ACC112 (cell line): ENCODE measurements around the gene CASP7.

Source experiments
- H2AFZ ChIP-seq: fragments of 200-600 bp; sonication (generic); one replicate; pipeline ENCODE4 v1.6.0; 2017; ENCODE audit warnings: antibody characterized with exemption, low read length; ENCODE audit not compliant: unreplicated experiment
- H3K27ac ChIP-seq: fragments of 200-600 bp; sonication (generic); 2 replicates; pipeline ENCODE4 v1.5.1; 2014; ENCODE audit warnings: low read depth, mild to moderate bottlenecking, antibody characterized with exemption, low read length, moderate library complexity
- H3K27me3 ChIP-seq: fragments of 200-600 bp; sonication (generic); 2 replicates; pipeline ENCODE4 v1.6.1; 2014; ENCODE audit warnings: mild to moderate bottlenecking, antibody characterized with exemption, low read length, moderate library complexity, mixed read lengths; ENCODE audit not compliant: insufficient read depth
- H3K36me3 ChIP-seq: fragments of 200-600 bp; sonication (generic); 2 replicates; pipeline ENCODE4 v1.6.1; 2016; ENCODE audit warnings: mild to moderate bottlenecking, antibody characterized with exemption, low read length, moderate library complexity, mixed read lengths; ENCODE audit not compliant: insufficient read depth
- H3K4me1 ChIP-seq: fragments of 200-600 bp; sonication (generic); one replicate; pipeline ENCODE4 v1.6.1; 2016; ENCODE audit warnings: low read length, mixed read lengths; ENCODE audit not compliant: insufficient read depth, unreplicated experiment, control insufficient read depth
- H3K4me3 ChIP-seq: fragments of 200-600 bp; sonication (generic); 2 replicates; pipeline ENCODE4 v1.5.1; 2014; ENCODE audit warnings: mild to moderate bottlenecking, low read depth, low read length
- H3K79me2 ChIP-seq: fragments of 200-600 bp; sonication (generic); one replicate; pipeline ENCODE4 v1.6.0; 2016; ENCODE audit warnings: low read length; ENCODE audit not compliant: control insufficient read depth, unreplicated experiment, insufficient read depth

CASP7 gene

GRCh38 chr10:113679463-113680189 lies at the start of gene CASP7:
Gene CASP7, plus strand, starts transcription at chr10:113679912. Its CDS starts 17,582 bp downstream, at chr10:113697494.
- Histone ChIP-seq H3K4me3 (peak within 1 kb of the TSS; percentile 100), H3K4me1 (peaks cover 19% of the 10 kb centered on the region), H2AFZ (peak within 1 kb of the TSS; percentile 94), H3K27ac (peak within 1 kb of the TSS; percentile 60), H3K27me3 (no peaks in the 10 kb centered on the region), H3K79me2 (peaks cover 41% of the 10 kb centered on the region), H3K36me3 (peaks cover 4% of the 10 kb centered on the region; the same call in 1 of the 2 replicates)

DNA sequence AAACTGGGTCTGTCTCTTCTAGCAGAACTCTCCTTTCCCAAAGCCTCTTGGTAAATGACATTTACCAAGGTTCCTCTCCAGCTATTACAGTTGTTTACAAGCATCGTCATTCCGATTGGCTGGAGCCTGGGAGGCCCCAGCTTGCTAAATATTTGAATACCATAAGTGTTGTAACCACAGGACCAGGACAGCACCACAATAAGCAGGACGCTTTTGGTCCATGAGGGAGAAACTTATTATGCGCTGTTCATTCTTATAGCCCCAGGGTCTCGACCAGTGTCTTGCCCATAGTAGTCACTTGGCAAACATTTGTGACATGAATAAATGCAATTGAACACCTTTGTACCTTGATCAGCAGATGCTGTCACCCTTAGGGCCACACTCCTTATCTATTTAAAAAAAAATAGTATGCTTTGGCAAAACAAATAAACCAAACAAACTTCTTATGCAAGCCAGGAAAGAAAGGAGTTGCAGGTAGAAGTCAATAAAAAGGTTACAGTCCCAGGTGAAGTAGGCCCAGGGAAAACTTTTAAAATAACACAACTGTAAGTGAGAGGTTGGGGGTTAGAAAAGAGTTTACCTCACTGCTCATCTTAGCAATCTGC lies 48.7 kb upstream of the CASP7 start:
- H3K79me2 ChIP-seq = no peaks in the 10 kb centered on the region
- H2AFZ ChIP-seq = no peak overlapping the region
- no peak overlapping the region for H3K27ac ChIP-seq
- peaks cover 72% of the 10 kb centered on the region for H3K27me3 ChIP-seq
- no peak overlapping the region for H3K4me3 ChIP-seq
- H3K4me1 ChIP-seq = no peaks in the 10 kb centered on the region
- no peaks in the 10 kb centered on the region for H3K36me3 ChIP-seq

GRCh38 chr10:113631684-113632367 lies 47.9 kb upstream of the CASP7 start:
- Histone ChIP-seq H3K79me2 (no peaks in the 10 kb centered on the region), H3K4me1 (no peaks in the 10 kb centered on the region), H2AFZ (no peak overlapping the region), H3K36me3 (no peaks in the 10 kb centered on the region), H3K4me3 (no peak overlapping the region), H3K27ac (no peak overlapping the region), H3K27me3 (peaks cover 64% of the 10 kb centered on the region)

DNA sequence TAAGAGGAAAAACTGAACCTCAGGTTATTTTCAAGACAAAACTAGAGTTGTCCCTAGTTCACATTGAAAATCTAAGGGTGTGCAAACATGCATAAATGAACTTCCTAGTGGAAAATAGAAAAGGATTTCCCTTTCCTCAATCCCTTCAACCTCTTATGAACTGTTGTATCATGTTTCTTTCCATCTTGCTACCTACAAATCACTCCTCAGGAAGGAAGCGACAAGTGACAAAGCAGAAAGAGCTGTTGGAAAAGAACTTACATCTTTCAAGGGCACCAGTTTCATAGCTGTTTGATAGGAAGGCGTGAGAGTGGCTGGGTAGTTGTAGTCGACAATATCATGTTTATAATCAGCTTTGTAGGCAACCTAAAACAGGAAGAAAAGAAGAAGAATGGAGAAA lies 39.7 kb upstream of the CASP7 start:
- Histone ChIP-seq H3K36me3 (no peaks in the 10 kb centered on the region), H3K27ac (no peak overlapping the region)

DNA sequence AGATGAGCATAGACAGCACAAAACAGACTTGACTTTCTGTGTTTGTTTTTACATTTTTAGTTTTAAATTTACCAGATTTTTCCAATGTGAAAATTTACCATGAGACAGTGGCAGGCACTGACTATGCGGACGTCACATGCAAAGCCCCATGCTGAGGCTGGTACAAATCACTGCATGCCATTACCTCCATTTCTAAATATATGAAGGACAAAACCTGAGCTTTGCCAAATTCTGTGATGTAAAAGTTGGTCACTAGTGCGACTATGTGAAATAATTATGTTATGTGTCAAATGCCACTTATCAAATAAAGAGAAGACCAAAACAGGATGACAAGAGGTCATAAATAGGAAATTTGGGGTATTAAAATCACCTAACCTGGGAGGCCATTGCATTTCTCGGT lies 38.0 kb upstream of the CASP7 start:
- H3K36me3 ChIP-seq = no peaks in the 10 kb centered on the region
- H2AFZ ChIP-seq = no peak overlapping the region
- no peak overlapping the region for H3K27ac ChIP-seq
- no peaks in the 10 kb centered on the region for H3K4me1 ChIP-seq
- no peaks in the 10 kb centered on the region for H3K79me2 ChIP-seq
- H3K27me3 ChIP-seq = peaks cover 54% of the 10 kb centered on the region
- no peak overlapping the region for H3K4me3 ChIP-seq

More for the DNA sequence above, 39.7 kb upstream of the CASP7 start:
- H2AFZ ChIP-seq = no peak overlapping the region
- H3K27me3 ChIP-seq = peaks cover 57% of the 10 kb centered on the region
- no peaks in the 10 kb centered on the region for H3K4me1 ChIP-seq
- no peak overlapping the region for H3K4me3 ChIP-seq
- H3K79me2 ChIP-seq = no peaks in the 10 kb centered on the region

DNA sequence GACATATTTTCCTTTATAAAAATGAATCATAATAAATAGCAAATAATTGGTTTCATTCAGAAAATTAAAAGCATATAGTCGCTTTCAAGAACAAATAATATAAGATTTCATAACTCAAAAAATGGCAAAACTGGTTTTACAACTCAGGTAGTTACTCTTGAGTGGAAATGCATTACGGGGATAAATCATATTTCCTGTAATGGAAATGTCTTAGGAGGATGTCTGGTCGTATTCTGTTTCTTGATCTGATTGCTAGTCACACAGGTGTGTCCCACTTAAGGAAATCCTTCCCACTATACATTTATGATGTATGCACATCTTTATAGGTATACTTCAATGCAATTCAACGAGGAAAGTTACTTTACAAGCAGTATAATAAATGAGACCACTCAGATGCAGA lies 36.5 kb upstream of the CASP7 start:
- Histone ChIP-seq H3K4me1 (no peaks in the 10 kb centered on the region), H3K79me2 (no peaks in the 10 kb centered on the region), H3K27ac (no peak overlapping the region), H3K27me3 (peaks cover 50% of the 10 kb centered on the region), H2AFZ (no peak overlapping the region), H3K36me3 (no peaks in the 10 kb centered on the region), H3K4me3 (no peak overlapping the region)

DNA sequence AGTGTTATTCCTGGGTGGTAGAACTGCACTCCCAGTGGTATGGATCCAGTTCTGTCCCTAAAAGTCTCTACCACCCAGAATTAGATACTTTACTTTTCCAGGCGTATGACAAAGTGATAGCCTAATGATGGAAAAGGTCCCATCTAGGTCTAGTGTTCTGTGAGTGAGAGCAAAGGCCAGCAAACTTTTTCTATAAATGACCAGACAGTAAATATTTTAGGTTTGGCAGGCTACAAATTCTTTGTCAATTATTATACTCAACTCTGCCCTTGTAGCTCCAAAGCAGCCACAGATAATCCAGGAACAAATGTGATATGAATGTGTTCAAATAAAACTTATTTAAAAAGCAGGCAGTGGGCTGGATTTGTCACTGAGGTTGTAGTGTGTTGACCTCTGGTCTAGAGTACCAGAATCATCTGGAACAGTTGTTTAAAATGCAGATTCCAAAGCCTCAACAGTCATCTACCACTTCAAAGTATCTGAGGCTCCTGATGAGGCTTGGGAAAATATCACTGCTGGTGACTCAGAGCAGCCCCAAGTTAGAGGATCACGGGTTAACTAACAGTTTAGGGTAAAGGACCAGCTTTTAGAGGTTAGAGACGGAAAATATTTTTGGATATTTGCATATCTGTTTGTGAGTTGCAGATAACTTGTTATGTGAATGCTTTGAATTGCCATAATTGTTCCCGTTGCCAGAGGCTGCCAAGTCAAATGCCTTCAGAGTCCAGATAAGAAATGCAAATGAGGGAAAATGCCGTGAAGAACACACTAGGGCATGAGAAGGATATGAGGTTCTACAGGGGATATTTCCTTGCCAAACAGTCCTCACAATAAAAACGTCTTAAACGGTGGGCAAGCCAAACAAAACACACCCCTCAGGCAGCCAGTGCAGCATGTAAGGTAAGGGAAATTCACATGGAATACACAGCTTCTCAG lies 35.3 kb upstream of the CASP7 start:
- Histone ChIP-seq H3K4me1 (no peaks in the 10 kb centered on the region), H2AFZ (no peak overlapping the region), H3K4me3 (no peak overlapping the region), H3K79me2 (no peaks in the 10 kb centered on the region), H3K36me3 (no peaks in the 10 kb centered on the region), H3K27me3 (peaks cover 38% of the 10 kb centered on the region), H3K27ac (no peak overlapping the region)

GRCh38 chr10:113646336-113647201 lies 33.1 kb upstream of the CASP7 start:
- Histone ChIP-seq H3K4me1 (no peaks in the 10 kb centered on the region), H3K36me3 (no peaks in the 10 kb centered on the region), H3K4me3 (no peak overlapping the region), H3K79me2 (no peaks in the 10 kb centered on the region), H2AFZ (no peak overlapping the region), H3K27me3 (peaks cover 25% of the 10 kb centered on the region), H3K27ac (no peak overlapping the region)

GRCh38 chr10:113647812-113648211 lies 31.9 kb upstream of the CASP7 start:
- Histone ChIP-seq H3K4me1 (no peaks in the 10 kb centered on the region), H3K79me2 (no peaks in the 10 kb centered on the region), H3K27ac (no peak overlapping the region), H3K36me3 (no peaks in the 10 kb centered on the region), H3K4me3 (no peak overlapping the region), H3K27me3 (peaks cover 21% of the 10 kb centered on the region), H2AFZ (no peak overlapping the region)
